Activated CD4-positive, alpha-beta T cell treated with anti-CD3 and anti-CD28 coated beads for 36 hours (primary cell): ENCODE results near the gene CPT1C. TPM values are rescaled to one million over a fixed set of nuclear protein-coding genes. Genes with fewer than 3 reads are reported as not detected.

Source experiments
- ATAC-seq: fragments of 200-7000 bp; cut with Tn5 transposase; one replicate; pipeline ENCODE4 v1.10.0; 2021; ENCODE audit warnings: mild to moderate bottlenecking, moderate library complexity
- CTCF ChIA-PET: fragments of 350-600 bp; sonication (Branson Sonifier 250); formaldehyde crosslinking; loops from one replicate; lab custom pipeline; 2021; ENCODE audit warnings: antibody characterized with exemption; lab: Charles Lee
- POLR2A ChIA-PET: fragments of 350-600 bp; sonication (Branson Sonifier 250); formaldehyde crosslinking; loops from one replicate; lab custom pipeline; 2021; ENCODE audit warnings: antibody characterized with exemption, inconsistent platforms; lab: Charles Lee
- DNase-seq: peaks from one replicate; pipeline ENCODE4 v3.0.0-alpha.2; 2020
- H3K27ac Mint-ChIP-seq: one replicate; pipeline ENCODE4 v1.8.0; 2021; ENCODE audit warnings: mixed read lengths
- H3K27me3 Mint-ChIP-seq: one replicate; pipeline ENCODE4 v1.8.0; 2021; ENCODE audit warnings: mixed read lengths
- H3K36me3 Mint-ChIP-seq: one replicate; pipeline ENCODE4 v1.8.0; 2021; ENCODE audit warnings: low read depth, mixed read lengths
- H3K4me1 Mint-ChIP-seq: one replicate; pipeline ENCODE4 v1.8.0; 2021; ENCODE audit warnings: mixed read lengths
- H3K4me3 Mint-ChIP-seq: one replicate; pipeline ENCODE4 v1.8.0; 2021; ENCODE audit warnings: mild to moderate bottlenecking, moderate library complexity, mixed read lengths
- H3K9me3 Mint-ChIP-seq: one replicate; pipeline ENCODE4 v1.8.0; 2021; ENCODE audit warnings: low read depth, mixed read lengths
- intact Hi-C, 2 experiments: fragments of 100-400 bp; cut with DNase I in 1 of 2; cut with micrococcal nuclease in 1 of 2; formaldehyde crosslinking; loops; one replicate each; pipeline versions ENCODE4 v1.14.2 to v1.15.1; 2022 to 2024; cut with DNase I, micrococcal nuclease
- total RNA-seq, 2 experiments: library from RNA; stranded (reverse); gene quantifications; one replicate each; pipeline ENCODE4 v1.2.3, GENCODE V29; 2021

Gene CPT1C
- total RNA-seq, 2 experiments from 2014 or later: 1.1 to 1.6 TPM

DNA sequence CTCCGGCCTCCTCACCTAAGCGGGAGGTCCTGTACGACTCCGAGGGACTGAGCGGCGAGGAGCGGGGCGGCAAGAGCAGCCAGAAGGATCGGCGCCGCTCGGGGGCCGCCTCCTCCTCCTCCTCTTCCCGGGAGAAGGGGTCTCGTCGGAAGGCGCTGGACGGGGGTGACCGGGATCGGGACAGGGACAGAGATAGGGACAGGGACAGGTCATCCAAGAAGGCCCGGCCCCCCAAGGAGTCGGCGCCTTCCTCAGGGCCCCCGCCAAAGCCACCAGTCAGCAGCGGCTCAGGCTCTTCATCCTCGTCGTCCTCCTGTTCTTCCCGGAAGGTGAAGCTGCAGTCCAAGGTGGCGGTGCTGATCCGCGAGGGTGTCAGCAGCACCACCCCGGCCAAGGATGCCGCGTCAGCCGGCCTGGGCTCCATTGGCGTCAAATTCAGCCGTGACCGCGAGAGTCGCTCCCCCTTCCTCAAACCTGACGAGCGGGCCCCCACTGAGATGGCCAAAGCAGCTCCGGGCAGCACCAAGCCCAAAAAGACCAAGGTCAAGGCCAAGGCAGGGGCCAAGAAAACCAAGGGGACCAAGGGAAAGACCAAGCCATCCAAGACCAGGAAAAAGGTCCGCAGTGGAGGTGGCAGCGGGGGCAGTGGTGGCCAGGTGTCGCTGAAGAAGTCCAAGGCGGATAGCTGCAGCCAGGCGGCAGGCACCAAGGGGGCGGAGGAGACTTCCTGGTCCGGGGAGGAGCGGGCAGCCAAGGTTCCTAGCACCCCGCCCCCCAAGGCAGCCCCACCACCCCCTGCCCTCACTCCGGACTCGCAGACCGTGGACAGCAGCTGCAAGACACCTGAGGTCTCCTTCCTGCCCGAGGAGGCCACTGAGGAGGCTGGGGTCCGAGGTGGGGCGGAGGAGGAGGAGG is 38.1 kb upstream of the CPT1C start:
- H3K4me3 Mint-ChIP-seq: no peak overlapping the region
- no peaks in the 10 kb centered on the region for H3K9me3 Mint-ChIP-seq
- CTCF ChIA-PET: no interaction called here
- ATAC-seq (no peak), DNase-seq (no peak)
- no peaks in the 10 kb centered on the region for H3K4me1 Mint-ChIP-seq
- POLR2A ChIA-PET: no interaction called here
- peaks cover 33% of the 10 kb centered on the region for H3K36me3 Mint-ChIP-seq
- intact Hi-C loops: no loop called here
- H3K27ac Mint-ChIP-seq: no peak overlapping the region
- no peaks in the 10 kb centered on the region for H3K27me3 Mint-ChIP-seq

DNA sequence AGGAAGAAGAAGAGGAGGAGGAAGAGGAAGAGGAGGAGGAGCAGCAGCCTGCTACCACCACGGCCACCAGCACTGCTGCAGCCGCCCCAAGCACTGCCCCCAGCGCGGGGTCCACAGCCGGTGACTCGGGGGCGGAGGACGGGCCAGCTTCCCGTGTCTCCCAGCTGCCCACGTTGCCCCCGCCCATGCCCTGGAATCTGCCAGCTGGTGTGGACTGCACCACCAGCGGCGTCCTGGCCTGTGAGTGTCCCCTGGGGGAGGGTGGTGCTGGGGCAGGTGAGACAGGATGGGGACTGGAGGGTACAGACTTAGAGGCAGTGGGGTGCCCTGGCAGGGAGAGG is 37.5 kb upstream of the CPT1C start:
- peaks cover 33% of the 10 kb centered on the region for H3K36me3 Mint-ChIP-seq
- no peaks in the 10 kb centered on the region for H3K27me3 Mint-ChIP-seq
- H3K27ac Mint-ChIP-seq: no peak overlapping the region
- no peaks in the 10 kb centered on the region for H3K4me1 Mint-ChIP-seq
- H3K9me3 Mint-ChIP-seq: no peaks in the 10 kb centered on the region
- POLR2A ChIA-PET: no interaction called here
- DNase-seq (no peak), ATAC-seq (no peak)
- CTCF ChIA-PET: no interaction called here
- H3K4me3 Mint-ChIP-seq: no peak overlapping the region
- intact Hi-C loops: no loop called here

- ATAC-seq (no peak), DNase-seq (no peak)
- Mint-ChIP-seq H3K4me1 (no peaks in the 10 kb centered on the region), H3K36me3 (peaks cover 33% of the 10 kb centered on the region), H3K27me3 (no peaks in the 10 kb centered on the region), H3K9me3 (no peaks in the 10 kb centered on the region), H3K4me3 (no peak overlapping the region), H3K27ac (no peak overlapping the region)
- ChIA-PET POLR2A (no interaction called here), CTCF (interaction anchor here (1.6 kb wide), 1 partner anchor 9 kb away, joined by 5 read pairs; no protein-coding TSS in a partner anchor)
- intact Hi-C loops: no loop called here
These were observed 36.3 kb upstream of the CPT1C start for GRCh38 chr19:49654581-49654980.

- intact Hi-C loops: no loop called here
- H3K36me3 Mint-ChIP-seq: peaks cover 41% of the 10 kb centered on the region
- no peaks in the 10 kb centered on the region for H3K4me1 Mint-ChIP-seq
- ChIA-PET CTCF (interaction anchor here (1.1 to 1.6 kb wide), 2 partner anchors 8 to 16 kb away, joined by 3 to 5 read pairs; no protein-coding TSS in a partner anchor), POLR2A (no interaction called here)
- H3K9me3 Mint-ChIP-seq: no peaks in the 10 kb centered on the region
- DNase-seq (no peak), ATAC-seq (no peak)
- no peak overlapping the region for H3K4me3 Mint-ChIP-seq
- H3K27ac Mint-ChIP-seq: no peak overlapping the region
- no peaks in the 10 kb centered on the region for H3K27me3 Mint-ChIP-seq
These were observed 35.1 kb upstream of the CPT1C start for GRCh38 chr19:49655570-49656455.

DNA sequence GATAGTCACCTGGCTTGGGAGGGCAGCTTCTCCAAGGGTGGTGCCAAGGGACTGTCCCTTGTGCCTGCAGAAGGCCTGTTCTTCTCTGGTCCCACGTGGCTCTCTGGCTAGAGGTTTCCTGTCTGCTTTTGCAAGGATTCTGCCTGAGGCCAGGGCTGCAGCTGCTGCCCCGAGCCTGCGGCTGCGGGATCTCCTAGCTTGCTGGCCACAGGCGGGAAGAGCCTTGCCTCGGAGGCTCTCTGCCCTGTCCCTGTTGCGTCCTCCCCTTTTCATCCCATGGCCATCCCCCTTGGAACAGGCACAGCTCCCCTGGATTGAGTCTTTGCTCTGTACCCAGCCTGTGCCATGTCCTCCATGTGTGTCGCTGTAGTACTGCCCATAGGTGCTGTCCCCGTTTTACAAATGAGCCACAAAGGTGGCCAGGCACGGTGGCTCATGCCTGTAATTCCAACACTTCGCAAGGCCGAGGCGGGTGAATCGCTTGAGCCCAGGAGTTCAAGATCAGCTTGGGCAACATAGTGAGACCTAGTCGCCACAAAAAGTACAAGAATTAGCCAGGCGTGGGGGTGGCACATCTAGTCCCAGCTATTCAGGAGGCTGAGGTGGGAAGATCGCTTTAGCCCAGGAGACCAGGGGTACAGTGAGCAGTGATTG is 34.3 kb upstream of the CPT1C start:
- no peak for ATAC-seq

DNA sequence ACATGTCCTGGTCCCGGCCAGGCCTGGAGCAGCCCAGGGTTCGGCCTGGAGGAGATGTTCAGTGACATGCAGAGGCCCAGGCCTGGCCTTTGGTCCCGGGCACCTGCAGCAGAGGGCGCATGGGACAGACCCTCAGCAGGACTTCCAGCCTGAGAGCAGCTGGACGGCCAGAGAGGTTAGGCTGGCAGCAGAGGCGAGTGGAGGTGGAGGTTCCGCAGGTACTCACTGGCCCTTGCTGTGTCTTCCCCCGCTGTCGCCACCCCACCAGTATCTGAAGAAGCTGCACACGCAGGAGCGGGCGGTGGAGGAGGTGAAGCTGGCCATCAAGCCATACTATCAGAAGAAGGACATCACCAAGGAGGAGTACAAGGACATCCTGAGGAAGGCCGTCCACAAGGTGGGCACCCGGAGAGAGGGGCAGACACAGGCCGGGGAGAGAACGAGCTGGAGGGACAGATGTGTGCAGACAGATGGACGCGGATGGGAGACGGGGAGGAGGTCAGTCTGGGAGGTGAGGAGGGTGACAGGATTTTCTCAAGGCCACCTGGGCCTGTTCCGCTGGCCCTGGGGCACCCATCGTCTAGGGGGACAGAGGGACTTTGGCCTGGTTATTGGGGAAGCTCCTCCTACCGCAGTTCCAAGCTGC is 33.3 kb upstream of the CPT1C start:
- peaks cover 47% of the 10 kb centered on the region for H3K36me3 Mint-ChIP-seq
- no peaks in the 10 kb centered on the region for H3K9me3 Mint-ChIP-seq
- no peak for DNase-seq
- ChIA-PET POLR2A (no interaction called here), CTCF (interaction anchor here (0.6 to 1.0 kb wide), 2 partner anchors 18 to 43 kb away, joined by 3 to 4 read pairs; partner anchors contain the start of gene RRAS)
- no peaks in the 10 kb centered on the region for H3K27me3 Mint-ChIP-seq
- ATAC-seq: no peak
- H3K4me3 Mint-ChIP-seq: no peak overlapping the region
- peaks cover 3% of the 10 kb centered on the region for H3K4me1 Mint-ChIP-seq
- intact Hi-C loops: no loop called here
- H3K27ac Mint-ChIP-seq: peak overlapping the region; percentile 19

More for the DNA sequence above, 34.3 kb upstream of the CPT1C start:
- DNase-seq: no peak
- ChIA-PET POLR2A (interaction anchor here (0.5 kb wide), 1 partner anchor 15 kb away, joined by 4 read pairs; the partner anchor contains the start of gene SCAF1), CTCF (interaction anchor here (0.6 to 1.1 kb wide), 4 partner anchors 16 to 540 kb away, joined by 3 to 4 read pairs (median 3); partner anchors contain the start of gene RRAS)
- Mint-ChIP-seq H3K27me3 (no peaks in the 10 kb centered on the region), H3K36me3 (peaks cover 39% of the 10 kb centered on the region), H3K4me3 (no peak overlapping the region), H3K27ac (no peak overlapping the region), H3K9me3 (no peaks in the 10 kb centered on the region), H3K4me1 (no peaks in the 10 kb centered on the region)
- intact Hi-C loops: no loop called here

DNA sequence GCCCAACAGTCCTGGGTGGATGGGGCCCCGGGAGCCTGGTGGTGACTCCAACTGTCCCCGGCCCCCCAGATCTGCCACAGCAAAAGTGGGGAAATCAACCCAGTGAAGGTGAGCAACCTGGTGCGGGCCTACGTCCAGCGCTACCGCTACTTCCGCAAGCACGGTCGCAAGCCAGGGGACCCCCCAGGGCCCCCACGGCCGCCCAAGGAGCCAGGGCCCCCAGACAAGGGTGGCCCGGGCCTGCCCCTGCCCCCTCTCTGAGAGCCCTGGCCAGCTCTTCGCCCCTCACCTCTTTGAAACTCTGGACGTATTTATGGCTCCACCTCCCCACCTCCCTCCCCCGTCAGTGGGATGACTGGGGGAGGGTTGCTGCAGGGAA is 32.8 kb upstream of the CPT1C start:
- peaks cover 49% of the 10 kb centered on the region for H3K36me3 Mint-ChIP-seq
- ChIA-PET POLR2A (no interaction called here), CTCF (no interaction called here)
- no peak overlapping the region for H3K4me3 Mint-ChIP-seq
- no peak overlapping the region for H3K27ac Mint-ChIP-seq
- no peaks in the 10 kb centered on the region for H3K9me3 Mint-ChIP-seq
- ATAC-seq (no peak), DNase-seq (no peak)
- intact Hi-C loops: no loop called here
- H3K27me3 Mint-ChIP-seq: no peaks in the 10 kb centered on the region
- peaks cover 8% of the 10 kb centered on the region for H3K4me1 Mint-ChIP-seq

DNA sequence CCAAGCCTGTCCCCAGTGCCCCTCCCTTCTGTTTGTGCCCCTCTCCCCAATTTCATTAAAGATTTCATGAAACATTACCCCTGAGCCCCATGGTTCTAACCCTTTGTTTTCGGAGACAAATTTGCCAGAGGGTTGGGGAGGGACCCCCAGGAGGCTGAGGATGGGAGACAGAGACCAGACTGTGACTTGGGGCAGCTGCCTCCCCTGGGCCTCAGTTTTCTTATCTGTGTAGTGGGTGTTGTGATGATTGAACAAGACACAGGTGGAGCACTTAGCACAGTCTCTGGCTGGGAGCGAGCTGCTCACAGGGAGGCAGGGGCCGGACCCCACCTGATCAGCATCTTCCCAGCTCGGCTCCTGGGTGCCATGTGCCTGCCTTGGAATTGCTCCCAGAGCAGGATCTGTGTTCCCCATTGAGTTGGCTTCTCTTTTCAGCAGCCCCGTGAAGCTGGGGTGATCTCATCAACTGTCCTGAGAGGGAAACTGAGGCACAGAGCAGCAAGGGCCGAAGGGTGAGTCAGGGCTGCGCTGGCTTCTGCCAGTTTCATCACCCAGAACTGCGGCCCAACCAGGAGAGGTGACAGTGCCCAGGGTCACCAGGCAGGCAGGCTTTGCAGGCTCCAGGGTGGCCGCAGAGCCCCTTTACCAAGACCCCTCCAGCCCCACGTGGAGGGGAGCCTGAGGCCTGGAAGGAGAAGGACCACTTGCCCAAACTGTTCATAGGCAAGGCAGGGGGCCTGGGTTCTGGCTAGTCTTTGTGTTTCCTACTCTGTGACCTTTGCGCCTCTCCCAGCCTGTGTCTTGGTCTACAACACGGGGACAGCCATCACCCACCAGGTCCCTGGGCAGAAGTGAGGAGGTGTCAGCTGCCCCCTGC is 32.1 kb upstream of the CPT1C start:
- no peaks in the 10 kb centered on the region for H3K9me3 Mint-ChIP-seq
- ATAC-seq (no peak), DNase-seq (no peak)
- H3K4me1 Mint-ChIP-seq: peaks cover 14% of the 10 kb centered on the region
- H3K4me3 Mint-ChIP-seq: no peak overlapping the region
- intact Hi-C loops: no loop called here
- CTCF ChIA-PET: interaction anchor here (0.6 kb wide), 1 partner anchor 1414 kb away, joined by 3 read pairs; no protein-coding TSS in a partner anchor
- POLR2A ChIA-PET: no interaction called here
- H3K27ac Mint-ChIP-seq: no peak overlapping the region
- peaks cover 46% of the 10 kb centered on the region for H3K36me3 Mint-ChIP-seq
- no peaks in the 10 kb centered on the region for H3K27me3 Mint-ChIP-seq

- ChIA-PET CTCF (no interaction called here), POLR2A (no interaction called here)
- Mint-ChIP-seq H3K27me3 (no peaks in the 10 kb centered on the region), H3K4me1 (peaks cover 19% of the 10 kb centered on the region), H3K27ac (no peak overlapping the region), H3K36me3 (peaks cover 45% of the 10 kb centered on the region), H3K9me3 (no peaks in the 10 kb centered on the region), H3K4me3 (no peak overlapping the region)
- ATAC-seq: no peak
- DNase-seq: no peak
- intact Hi-C loops: loop anchor here in 1 of 2 experiments (10.0 kb wide), 1 partner anchor 1336 kb away; the partner anchor contains the start of gene EMP3
These were observed 30.5 kb upstream of the CPT1C start for GRCh38 chr19:49660338-49660961.

GRCh38 chr19:49662011-49662410 is 28.9 kb upstream of the CPT1C start:
- DNase-seq (no peak), ATAC-seq (no peak)
- Mint-ChIP-seq H3K9me3 (no peaks in the 10 kb centered on the region), H3K27me3 (no peaks in the 10 kb centered on the region), H3K27ac (no peak overlapping the region), H3K4me1 (peaks cover 23% of the 10 kb centered on the region), H3K36me3 (peaks cover 38% of the 10 kb centered on the region), H3K4me3 (no peak overlapping the region)
- ChIA-PET POLR2A (no interaction called here), CTCF (interaction anchor here (0.7 kb wide), 1 partner anchor 90 kb away, joined by 3 read pairs; no protein-coding TSS in a partner anchor)
- intact Hi-C loops: loop anchor here in 1 of 2 experiments (10.0 kb wide), 1 partner anchor 1337 kb away; the partner anchor contains the start of gene EMP3
